GM21786 (cell line): ENCODE data around the gene SLC6A3.

Experiments used
- ATAC-seq: cut with Tn5 transposase; IDR thresholded peaks from one replicate; pipeline ENCODE4 v1.9.1; 2021; ENCODE audit not compliant: unreplicated experiment

SLC6A3 gene

GRCh38 chr5:1356873-1357787 is 88.1 kb downstream of the SLC6A3 start:
- no peak for ATAC-seq

GRCh38 chr5:1354576-1354975 is 90.7 kb downstream of the SLC6A3 start:
- ATAC-seq: no peak

- ATAC-seq: no peak
Observed at GRCh38 chr5:1352231-1353219, 92.7 kb downstream of the SLC6A3 start.

- ATAC-seq: no peak
Observed at GRCh38 chr5:1351156-1351555, 94.1 kb downstream of the SLC6A3 start.

GRCh38 chr5:1349246-1349645 is 96.0 kb downstream of the SLC6A3 start:
- no peak for ATAC-seq

- no peak for ATAC-seq
Observed at GRCh38 chr5:1348986-1349245, 96.3 kb downstream of the SLC6A3 start.

GRCh38 chr5:1347571-1347970 is 97.7 kb downstream of the SLC6A3 start:
- no peak for ATAC-seq

- no peak for ATAC-seq
Observed at GRCh38 chr5:1346627-1347440, 98.4 kb downstream of the SLC6A3 start.

- no peak for ATAC-seq
Observed at GRCh38 chr5:1345876-1346626, 99.2 kb downstream of the SLC6A3 start.

GRCh38 chr5:1344975-1345838 is 100.0 kb downstream of the SLC6A3 start, which contains the start of gene CLPTM1L:
TSS of gene CLPTM1L (minus strand) at chr5:1345099. CDS start at chr5:1344841, 258 bp downstream.
- peak; percentile 72 for ATAC-seq

- peak; percentile 20 for ATAC-seq
Observed at GRCh38 chr5:1343931-1344901, 101.0 kb downstream of the SLC6A3 start.

- ATAC-seq: no peak
Observed at GRCh38 chr5:1343315-1343751, 101.9 kb downstream of the SLC6A3 start.
